H1 (cell line): Measurements from ENCODE around the gene CCDC184. TPM values are rescaled to one million over a fixed set of nuclear protein-coding genes. Genes with fewer than 3 reads are reported as not detected.

Experiments
- CEBPB ChIP-seq: IDR thresholded peaks from 2 replicates; pipeline ENCODE4 v1.6.1; 2012; ENCODE audit warnings: low read depth, low read length
- JUN ChIP-seq: IDR thresholded peaks from 2 replicates; pipeline ENCODE4 v1.6.1; 2011; ENCODE audit warnings: low read depth, mild to moderate bottlenecking, improper control_type of control experiment, low read length
- RFX5 ChIP-seq: IDR thresholded peaks from 2 replicates; pipeline ENCODE4 v1.6.1; 2011; ENCODE audit warnings: low read depth, low read length, improper control_type of control experiment, borderline replicate concordance
- SIX5 ChIP-seq: IDR thresholded peaks from 2 replicates; pipeline ENCODE4 v1.6.1; 2011; ENCODE audit warnings: mild to moderate bottlenecking, low read depth, low read length
- SP4 ChIP-seq: IDR thresholded peaks from 2 replicates; pipeline ENCODE4 v1.6.1; 2012; ENCODE audit warnings: low read length, inconsistent platforms
- SUZ12 ChIP-seq: fragments of 200-600 bp; sonication (generic); IDR thresholded peaks from 2 replicates; pipeline ENCODE4 v1.6.1; 2012; ENCODE audit warnings: mild to moderate bottlenecking, inconsistent platforms, low read length, moderate library complexity, mixed read lengths
- polyA plus RNA-seq, 7 experiments: library from polyadenylated mRNA; depleted of rRNA in 3 of 7; stranded (reverse) in 5 of 7; unstranded in 2 of 7; fragments of >200 nt in 5 of 7; fragments of 200-250 nt in 2 of 7; gene quantifications; 1 replicate in 5 of 7; 2 replicates in 1 of 7; 4 replicates in 1 of 7; pipeline versions ENCODE4 v1.2.1 to v1.2.3, GENCODE V29; 2011 to 2013; ENCODE audit warnings: missing spikeins in 2 of 7, mixed read lengths in 2 of 7
- total RNA-seq: library from RNA; stranded (reverse); fragmentation: NEBNext Ultra II Directional; extraction: Animal tissue kit (Norgen Biotek cat#: 25700); gene quantifications from 2 replicates; pipeline ENCODE4 v1.2.1, GENCODE V29; 2021
- TF ChIP-seq, protein P1 (sequence below): IDR thresholded peaks from 2 replicates; pipeline ENCODE4 v1.6.1; 2011; ENCODE audit warnings: low read length, improper control_type of control experiment

The CCDC184 gene
- total and polyA plus RNA-seq, 2 of the 8 experiments (the other 6 are each of a cell fraction or from before 2014, with no cell fraction given): 2.2 to 3.0 TPM

DNA sequence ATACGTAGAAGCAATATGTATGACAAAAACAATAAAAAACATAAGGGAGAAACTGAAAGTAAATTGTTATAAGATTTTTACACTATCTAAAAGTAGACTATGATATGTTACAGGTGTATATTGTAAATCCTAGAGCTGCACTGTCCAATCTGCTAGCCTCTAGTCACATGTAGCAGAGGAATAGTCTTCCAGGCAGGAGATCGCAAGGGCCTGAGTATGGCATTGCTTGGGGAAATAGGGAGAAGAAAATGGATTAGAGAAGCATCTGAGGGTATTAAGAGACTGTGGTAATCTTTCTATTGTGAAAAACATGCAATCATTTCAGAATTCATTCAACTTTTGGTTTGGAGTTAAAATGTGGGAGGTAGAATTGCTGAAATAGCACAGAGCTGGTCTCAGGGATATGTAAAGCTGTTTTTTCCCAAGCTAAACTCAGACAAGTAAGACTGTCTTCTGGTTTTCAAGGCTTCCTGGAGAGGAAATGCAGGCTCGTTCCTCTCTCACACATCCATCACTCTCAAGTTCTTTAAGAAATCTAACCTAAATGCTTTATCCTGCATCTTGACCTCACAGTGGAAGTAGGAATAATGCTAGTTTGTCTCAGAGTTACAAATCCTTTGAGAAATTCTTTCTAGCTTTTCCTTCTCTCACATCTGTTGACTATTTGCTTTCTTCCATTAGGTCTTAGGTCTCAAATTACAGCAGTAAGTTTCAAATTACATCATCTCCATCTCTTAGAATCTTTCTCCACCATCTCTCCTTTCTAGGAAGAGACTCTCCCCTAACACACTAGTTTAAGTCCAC lies 7.6 kb upstream of the CCDC184 start (continued):
- TF ChIP-seq CEBPB (no peak), RFX5 (no peak), SP4 (no peak), SIX5 (peak; percentile 61), JUN (no peak), SUZ12 (no peak)
- TF ChIP-seq, protein P1, sequence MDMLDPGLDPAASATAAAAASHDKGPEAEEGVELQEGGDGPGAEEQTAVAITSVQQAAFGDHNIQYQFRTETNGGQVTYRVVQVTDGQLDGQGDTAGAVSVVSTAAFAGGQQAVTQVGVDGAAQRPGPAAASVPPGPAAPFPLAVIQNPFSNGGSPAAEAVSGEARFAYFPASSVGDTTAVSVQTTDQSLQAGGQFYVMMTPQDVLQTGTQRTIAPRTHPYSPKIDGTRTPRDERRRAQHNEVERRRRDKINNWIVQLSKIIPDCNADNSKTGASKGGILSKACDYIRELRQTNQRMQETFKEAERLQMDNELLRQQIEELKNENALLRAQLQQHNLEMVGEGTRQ: no peak
